ENCODE data around the gene BEND6. TPM values are rescaled to one million over a fixed set of nuclear protein-coding genes. Genes with fewer than 3 reads are reported as not detected.

Gene BEND6
- total and polyA plus RNA-seq, 2 of the 8 experiments (the other 6 are each of a cell fraction or from before 2014, with no cell fraction given), result 0.71 to 2.1 TPM

DNA sequence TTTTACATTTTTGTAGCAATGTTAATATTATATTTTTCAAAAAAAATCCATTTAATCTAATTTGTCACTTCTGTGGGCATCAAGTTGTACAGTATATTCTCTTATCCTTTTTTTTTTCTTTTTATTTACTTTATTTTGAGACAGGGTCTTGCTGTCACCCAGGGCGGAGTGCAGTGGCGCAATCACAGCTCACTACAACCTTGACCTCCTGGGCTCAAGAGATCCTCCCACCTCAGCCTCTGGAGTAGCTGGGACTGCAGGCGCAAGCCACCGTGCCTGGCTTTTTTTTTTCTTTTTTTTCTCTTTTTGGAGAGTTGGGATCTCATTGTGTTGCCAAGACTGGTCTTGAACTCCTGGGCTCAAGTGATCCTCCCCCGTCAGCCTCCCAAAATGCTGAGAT, 14.4 kb upstream of the BEND6 start:
- Histone ChIP-seq H4K5ac (ENCODE audit: insufficient read length, low read depth, low read length) (no peak overlapping the region), H2AFZ (ENCODE audit: low read length) (no peak overlapping the region), H3K9me3 (ENCODE audit: insufficient read depth in 2 of 2, low read depth in 1 of 2, low read length in 1 of 2) (no peaks in the 10 kb centered on the region), H2BK120ac (replicated peaks; ENCODE audit: low read depth, low read length) (no peak overlapping the region), H3K9ac (replicated peaks in 1 of 4; ENCODE audit: extremely low read depth in 1 of 4, low read depth in 3 of 4, low read length in 3 of 4) (no peak overlapping the region), H4K8ac (ENCODE audit: extremely low read depth, insufficient read depth, low read length) (no peak overlapping the region), H3K27me3 (replicated peaks in 1 of 4; ENCODE audit: control insufficient read depth in 3 of 4, extremely low read depth in 1 of 4, insufficient read depth in 3 of 4, low read length in 3 of 4) (no peaks in the 10 kb centered on the region), H3K18ac (ENCODE audit: extremely low read depth, low read length) (no peak overlapping the region), H3K79me1 (ENCODE audit: low read depth, low read length) (no peaks in the 10 kb centered on the region), H3K23ac (ENCODE audit: insufficient read length) (no peak overlapping the region), H2BK15ac (ENCODE audit: low read length) (no peak overlapping the region), H3K4me2 (ENCODE audit: insufficient read depth in 1 of 2, low read depth in 2 of 2, low read length in 2 of 2) (no peak overlapping the region), H3K27ac (ENCODE audit: low read depth, low read length) (no peak overlapping the region), H2BK20ac (ENCODE audit: low read length) (no peak overlapping the region), H3K4me3 (ENCODE audit: extremely low read depth in 1 of 4, insufficient read depth in 2 of 4, low read depth in 3 of 4, low read length in 4 of 4) (no peak overlapping the region), H2AK5ac (ENCODE audit: low read depth, low read length) (no peak overlapping the region), H3K23me2 (ENCODE audit: low read depth, low read length) (no peaks in the 10 kb centered on the region), H3K36me3 (ENCODE audit: control insufficient read depth in 2 of 4, insufficient read depth in 4 of 4, low read length in 3 of 4) (no peaks in the 10 kb centered on the region), H3K14ac (ENCODE audit: insufficient read length) (no peak overlapping the region), H3K79me2 (ENCODE audit: control insufficient read depth in 1 of 2, insufficient read depth in 2 of 2, low read length in 2 of 2) (no peaks in the 10 kb centered on the region), H3K4me1 (replicated peaks in 1 of 4; ENCODE audit: control insufficient read depth in 3 of 4, insufficient read depth in 4 of 4, low read length in 3 of 4) (no peaks in the 10 kb centered on the region), H3K4ac (replicated peaks; ENCODE audit: insufficient read length, low read depth, low read length) (no peak overlapping the region), H2BK12ac (ENCODE audit: low read depth, low read length) (no peak overlapping the region), H4K20me1 (replicated peaks in 1 of 2; ENCODE audit: control insufficient read depth in 1 of 2, insufficient read depth in 2 of 2, low read length in 2 of 2) (no peaks in the 10 kb centered on the region), H2BK5ac (ENCODE audit: low read depth, low read length) (no peak overlapping the region), H3K56ac (replicated peaks; ENCODE audit: insufficient read length, low read depth, low read length) (no peak overlapping the region), H4K91ac (replicated peaks; ENCODE audit: insufficient read length, low read length) (no peak overlapping the region)
- FAIRE-seq, result no peak
- TF ChIP-seq ATF3 (IDR thresholded peaks at IDR 0.05; ENCODE audit: insufficient read depth, low read depth, low read length), result no peak
- TF ChIP-seq RXRA (IDR thresholded peaks at IDR 0.05; ENCODE audit: insufficient read depth, low read depth, low read length), result no peak
- no peak for TF ChIP-seq MAX (IDR thresholded peaks at IDR 0.05)
- TF ChIP-seq SP2 (IDR thresholded peaks at IDR 0.05; ENCODE audit: low read length), result no peak
- TF ChIP-seq BACH1 (IDR thresholded peaks at IDR 0.05; ENCODE audit: low read length), result no peak
- no peak for TF ChIP-seq SIX5 (IDR thresholded peaks at IDR 0.05; ENCODE audit: low read depth, low read length)
- no peak for TF ChIP-seq ASH2L (IDR thresholded peaks at IDR 0.05; ENCODE audit: low read length)
- no peak for TF ChIP-seq POU5F1 (IDR thresholded peaks at IDR 0.05; ENCODE audit: low read depth, low read length)
- TF ChIP-seq USF2 (IDR thresholded peaks at IDR 0.05; ENCODE audit: low read length), result no peak
- no peak for TF ChIP-seq SIN3A (conservative IDR thresholded peaks at IDR 0.05 in 1 of 2, IDR thresholded peaks at IDR 0.05 in 1 of 2; ENCODE audit: low read depth in 1 of 2, low read length in 2 of 2)
- no peak for TF ChIP-seq KDM4A (IDR thresholded peaks at IDR 0.05; ENCODE audit: low read depth, low read length, severe bottlenecking)
- no peak for TF ChIP-seq SP4 (IDR thresholded peaks at IDR 0.05; ENCODE audit: low read length)
- TF ChIP-seq JUND (IDR thresholded peaks at IDR 0.05; ENCODE audit: low read length), result no peak
- POLR2A ChIA-PET (ENCODE audit: partially characterized antibody), result interaction anchor here (0.7 kb wide), 1 partner anchor 116 kb away, joined by 3 read pairs; no protein-coding TSS in a partner anchor
- WGBS, 2 experiments (ENCODE audit: extremely low coverage in 1 of 2, insufficient coverage in 1 of 2, insufficient read length in 1 of 2, insufficient replicate concordance in 2 of 2, low coverage in 1 of 2, low lambda C conversion rate in 2 of 2, missing lambda C conversion rate in 1 of 2), result 90% methylated on average over 5 of the region's 5 CpGs; no CpG with 5 or more reads in 1 of the 2 experiments
- DNase-seq (ENCODE audit: low read depth in 1 of 2, low spot score in 2 of 2), result no peak
- CTCF ChIA-PET (ENCODE audit: partially characterized antibody), result interaction anchor here (0.6 to 1.1 kb wide), 2 partner anchors 16 to 35 kb away, joined by 3 read pairs; no protein-coding TSS in a partner anchor
